GM23248 (cell line): ENCODE results near the gene NPAS1. TPM values are rescaled to one million over a fixed set of nuclear protein-coding genes. Genes with fewer than 3 reads are reported as not detected.

Experiments
- DNase-seq: peaks from one replicate; pipeline ENCODE4 v3.0.0-alpha.2; 2015
- H2AFZ ChIP-seq: fragments of 200-600 bp; sonication (generic); 2 replicates; pipeline ENCODE4 v1.6.1; 2016; ENCODE audit warnings: antibody characterized with exemption
- H3F3A ChIP-seq: fragments of 200-600 bp; sonication (generic); 2 replicates; pipeline ENCODE4 v1.6.1; 2016; ENCODE audit warnings: mild to moderate bottlenecking, antibody characterized with exemption, mixed run types; ENCODE audit not compliant: insufficient read depth
- H3K27ac ChIP-seq: fragments of 200-600 bp; sonication (generic); 2 replicates; pipeline ENCODE4 v1.5.1; 2016; ENCODE audit warnings: mild to moderate bottlenecking
- H3K27me3 ChIP-seq: fragments of 200-600 bp; sonication (generic); replicated peaks from 2 replicates; pipeline ENCODE4 v1.6.1; 2016; ENCODE audit warnings: mild to moderate bottlenecking; ENCODE audit not compliant: insufficient read depth
- H3K36me3 ChIP-seq: fragments of 200-600 bp; sonication (generic); 2 replicates; pipeline ENCODE4 v1.6.1; 2016; ENCODE audit warnings: low read depth, mild to moderate bottlenecking
- H3K4me1 ChIP-seq: fragments of 200-600 bp; sonication (generic); 2 replicates; pipeline ENCODE4 v1.6.1; 2016; ENCODE audit warnings: mild to moderate bottlenecking; ENCODE audit not compliant: insufficient read depth
- H3K4me2 ChIP-seq: fragments of 200-600 bp; sonication (generic); one replicate; pipeline ENCODE4 v1.6.1; 2016; ENCODE audit warnings: mild to moderate bottlenecking; ENCODE audit not compliant: unreplicated experiment
- H3K4me3 ChIP-seq: fragments of 200-600 bp; sonication (generic); 2 replicates; pipeline ENCODE4 v1.5.1; 2016; ENCODE audit warnings: mild to moderate bottlenecking
- H3K79me2 ChIP-seq: fragments of 200-600 bp; sonication (generic); 2 replicates; pipeline ENCODE4 v1.6.1; 2016; ENCODE audit warnings: mild to moderate bottlenecking; ENCODE audit not compliant: insufficient read depth
- H3K9ac ChIP-seq: fragments of 200-600 bp; sonication (generic); 2 replicates; pipeline ENCODE4 v1.6.1; 2016; ENCODE audit warnings: mild to moderate bottlenecking
- H3K9me2 ChIP-seq: fragments of 200-600 bp; sonication (generic); 2 replicates; pipeline ENCODE4 v1.6.1; 2016; ENCODE audit warnings: mixed run types, mild to moderate bottlenecking, moderate library complexity; ENCODE audit not compliant: insufficient read depth
- H3K9me3 ChIP-seq: fragments of 200-600 bp; sonication (generic); one replicate; pipeline ENCODE4 v1.6.1; 2017; ENCODE audit warnings: low read depth
- H4K20me1 ChIP-seq: fragments of 200-600 bp; sonication (generic); 2 replicates; pipeline ENCODE4 v1.6.0; 2016; ENCODE audit not compliant: insufficient read depth
- EZH2 ChIP-seq: fragments of 200-600 bp; sonication (generic); IDR thresholded peaks from 2 replicates; pipeline ENCODE4 v1.6.1; 2018; ENCODE audit warnings: antibody characterized with exemption, mild to moderate bottlenecking; ENCODE audit not compliant: insufficient read depth, poor library complexity, severe bottlenecking
- EZH2phosphoT487 ChIP-seq: fragments of 200-600 bp; sonication (generic); IDR thresholded peaks from 2 replicates; pipeline ENCODE4 v1.6.1; 2018; ENCODE audit warnings: antibody characterized with exemption, moderate library complexity, mild to moderate bottlenecking, low read depth; ENCODE audit not compliant: insufficient read depth
- WGBS, 2 experiments: methylation state at CpG; one replicate each; pipeline ENCODE4 v1.1.6; 2015 to 2017; ENCODE audit warnings: low lambda C conversion rate in 2 of 2, low coverage in 1 of 2; ENCODE audit errors: missing lambda C conversion rate in 2 of 2; 5-methylcytosine and 5-hydroxymethylcytosine counted together
- in situ Hi-C: fragments of 300-500 bp; cut with MboI; formaldehyde crosslinking; loops from 2 replicates; pipeline ENCODE4 v1.15.0; 2020
- polyA plus RNA-seq: library from polyadenylated mRNA; unstranded; fragments of >200 nt; fragmentation: Nextera tagmentation; extraction: Ambion mirVana; gene quantifications from 2 replicates; pipeline ENCODE4 v1.2.1, GENCODE V29; 2016
- total RNA-seq: library from RNA; depleted of rRNA; stranded (reverse); fragments of >200 nt; shearing (Covaris generic); gene quantifications from 2 replicates; pipeline ENCODE4 v1.2.3, GENCODE V29; 2014

NPAS1 gene
- total and polyA plus RNA-seq, 2 experiments from 2014 or later = 8.6 to 23.2 TPM

GRCh38 chr19:46975011-46975924 is 44.4 kb upstream of the NPAS1 start:
- TF ChIP-seq EZH2phosphoT487 (no peak), EZH2 (no peak)
- Histone ChIP-seq H4K20me1 (no peaks in the 10 kb centered on the region), H3K4me3 (peak overlapping the region; percentile 26), H3K9me3 (no peaks in the 10 kb centered on the region), H3K9me2 (no peaks in the 10 kb centered on the region), H3F3A (peaks cover 57% of the 10 kb centered on the region), H3K4me2 (peak overlapping the region; percentile 59), H3K27me3 (no peaks in the 10 kb centered on the region), H3K9ac (peak overlapping the region; percentile 88), H3K79me2 (peaks cover 70% of the 10 kb centered on the region), H3K36me3 (no peaks in the 10 kb centered on the region), H2AFZ (no peak overlapping the region), H3K4me1 (peaks cover 66% of the 10 kb centered on the region), H3K27ac (peak overlapping the region; percentile 99)
- in situ Hi-C loops = no loop called here
- 61 to 64% methylated on average over 16 of the region's 16 CpGs for WGBS, 2 experiments
- DNase-seq = no peak

GRCh38 chr19:46975925-46976782 is 43.5 kb upstream of the NPAS1 start:
- no peak overlapping the region for H2AFZ ChIP-seq
- no peaks in the 10 kb centered on the region for H3K9me2 ChIP-seq
- H3K79me2 ChIP-seq = peaks cover 78% of the 10 kb centered on the region
- no peaks in the 10 kb centered on the region for H3K36me3 ChIP-seq
- no peaks in the 10 kb centered on the region for H4K20me1 ChIP-seq
- peaks cover 65% of the 10 kb centered on the region for H3K4me1 ChIP-seq
- TF ChIP-seq EZH2phosphoT487 (no peak), EZH2 (no peak)
- peak overlapping the region; percentile 59 for H3K4me2 ChIP-seq
- peak overlapping the region; percentile 26 for H3K4me3 ChIP-seq
- H3K27ac ChIP-seq = peak overlapping the region; percentile 99
- peak overlapping the region; percentile 88 for H3K9ac ChIP-seq
- H3K27me3 ChIP-seq = no peaks in the 10 kb centered on the region
- H3K9me3 ChIP-seq = no peaks in the 10 kb centered on the region
- peak; percentile 98 for DNase-seq
- peaks cover 60% of the 10 kb centered on the region for H3F3A ChIP-seq
- 2 to 5% methylated on average over 11 to 18 of the region's 18 CpGs for WGBS, 2 experiments
- in situ Hi-C loops = no loop called here

- no peaks in the 10 kb centered on the region for H3K9me2 ChIP-seq
- no peaks in the 10 kb centered on the region for H3K9me3 ChIP-seq
- H3K9ac ChIP-seq = peak overlapping the region; percentile 88
- H3K27ac ChIP-seq = peak overlapping the region; percentile 99
- H3K79me2 ChIP-seq = peaks cover 78% of the 10 kb centered on the region
- H3F3A ChIP-seq = peaks cover 60% of the 10 kb centered on the region
- H3K36me3 ChIP-seq = no peaks in the 10 kb centered on the region
- H3K27me3 ChIP-seq = no peaks in the 10 kb centered on the region
- in situ Hi-C loops = no loop called here
- peak; percentile 86 for DNase-seq
- peaks cover 65% of the 10 kb centered on the region for H3K4me1 ChIP-seq
- H3K4me3 ChIP-seq = peak overlapping the region; percentile 16; the same call in 1 of the 2 replicates
- H4K20me1 ChIP-seq = no peaks in the 10 kb centered on the region
- no peak for TF ChIP-seq EZH2
- TF ChIP-seq EZH2phosphoT487 = no peak
- H3K4me2 ChIP-seq = peak overlapping the region; percentile 54
- no peak overlapping the region for H2AFZ ChIP-seq
- WGBS, 2 experiments = 2% methylated on average over 8 of the region's 8 CpGs
These were observed 42.8 kb upstream of the NPAS1 start for GRCh38 chr19:46976845-46977320.

GRCh38 chr19:46977548-46977947 is 42.1 kb upstream of the NPAS1 start:
- Histone ChIP-seq H3K36me3 (no peaks in the 10 kb centered on the region), H2AFZ (no peak overlapping the region), H3K27me3 (no peaks in the 10 kb centered on the region), H3K79me2 (peaks cover 73% of the 10 kb centered on the region), H3K4me3 (no peak overlapping the region), H3K27ac (peak overlapping the region; percentile 99), H3K4me2 (peak overlapping the region; percentile 54), H3K9ac (peak overlapping the region; percentile 88), H3K9me2 (no peaks in the 10 kb centered on the region), H3K4me1 (peaks cover 63% of the 10 kb centered on the region), H4K20me1 (no peaks in the 10 kb centered on the region), H3K9me3 (no peaks in the 10 kb centered on the region), H3F3A (peaks cover 59% of the 10 kb centered on the region)
- TF ChIP-seq EZH2phosphoT487 = no peak
- DNase-seq = peak; percentile 35
- WGBS, 2 experiments = 55 to 63% methylated on average over 7 of the region's 7 CpGs
- in situ Hi-C loops = no loop called here
